ENCODE results near the gene USP31. TPM values are rescaled to one million over a fixed set of nuclear protein-coding genes. Genes with fewer than 3 reads are reported as not detected.

Gene USP31
- total RNA-seq, 4 donors from 2014 or later: 9.2 to 14.6 (median 12.4) TPM

DNA sequence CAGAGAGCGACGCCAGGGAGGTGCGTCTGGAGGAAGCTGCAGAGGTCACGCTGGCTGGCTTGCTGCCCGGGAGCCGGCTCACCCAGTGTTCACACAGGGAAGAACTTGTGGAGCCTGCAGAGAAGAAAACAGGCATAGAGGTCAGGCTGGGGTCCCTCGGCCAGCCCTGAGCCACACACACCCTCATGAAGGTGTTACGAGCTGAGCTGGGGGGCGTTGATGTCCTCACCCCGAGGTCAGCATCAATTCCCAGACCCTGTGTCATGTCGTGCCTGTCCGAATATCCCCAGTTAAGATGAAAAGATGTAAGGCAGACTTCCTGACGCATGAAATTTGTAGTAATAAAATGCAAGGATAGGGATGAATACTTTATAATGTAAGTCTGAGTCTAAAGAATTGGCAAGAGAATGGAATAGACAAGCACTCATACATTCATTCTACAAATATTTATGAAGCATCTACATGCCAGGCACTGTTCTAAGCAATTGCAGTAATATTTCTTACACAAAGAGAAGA is 77.1 kb downstream of the USP31 start:
- Histone ChIP-seq H3K4me3 (no peak overlapping the region), H3K27me3 (no peaks in the 10 kb centered on the region), H3K36me3 (peaks cover 0 to 57% (median 0%) of the 10 kb centered on the region in 3 donors), H3K27ac (peak overlapping the region in 1 of 4 donors; percentile 13), H3K4me1 (peaks cover 0 to 16% (median 2%) of the 10 kb centered on the region in 4 donors), H3K9me3 (no peaks in the 10 kb centered on the region)
- WGBS, 2 donors: 35 to 46% methylated on average over 13 of the region's 13 CpGs
- DNase-seq (ENCODE audit: low spot score in 2 of 2): peak; percentile 49 to 53
- TF ChIP-seq POLR2A (IDR thresholded peaks at IDR 0.05): no peak
- TF ChIP-seq, protein P1, sequence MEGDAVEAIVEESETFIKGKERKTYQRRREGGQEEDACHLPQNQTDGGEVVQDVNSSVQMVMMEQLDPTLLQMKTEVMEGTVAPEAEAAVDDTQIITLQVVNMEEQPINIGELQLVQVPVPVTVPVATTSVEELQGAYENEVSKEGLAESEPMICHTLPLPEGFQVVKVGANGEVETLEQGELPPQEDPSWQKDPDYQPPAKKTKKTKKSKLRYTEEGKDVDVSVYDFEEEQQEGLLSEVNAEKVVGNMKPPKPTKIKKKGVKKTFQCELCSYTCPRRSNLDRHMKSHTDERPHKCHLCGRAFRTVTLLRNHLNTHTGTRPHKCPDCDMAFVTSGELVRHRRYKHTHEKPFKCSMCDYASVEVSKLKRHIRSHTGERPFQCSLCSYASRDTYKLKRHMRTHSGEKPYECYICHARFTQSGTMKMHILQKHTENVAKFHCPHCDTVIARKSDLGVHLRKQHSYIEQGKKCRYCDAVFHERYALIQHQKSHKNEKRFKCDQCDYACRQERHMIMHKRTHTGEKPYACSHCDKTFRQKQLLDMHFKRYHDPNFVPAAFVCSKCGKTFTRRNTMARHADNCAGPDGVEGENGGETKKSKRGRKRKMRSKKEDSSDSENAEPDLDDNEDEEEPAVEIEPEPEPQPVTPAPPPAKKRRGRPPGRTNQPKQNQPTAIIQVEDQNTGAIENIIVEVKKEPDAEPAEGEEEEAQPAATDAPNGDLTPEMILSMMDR (IDR thresholded peaks at IDR 0.05): no peak
- no peak for TF ChIP-seq EP300 (IDR thresholded peaks at IDR 0.05)

GRCh38 chr16:23071196-23072083 is 77.8 kb downstream of the USP31 start:
- DNase-seq (ENCODE audit: low spot score in 2 of 2): no peak
- Histone ChIP-seq H3K27ac (peak overlapping the region in 1 of 4 donors; percentile 13), H3K36me3 (peaks cover 0 to 62% (median 0%) of the 10 kb centered on the region in 3 donors)

DNA sequence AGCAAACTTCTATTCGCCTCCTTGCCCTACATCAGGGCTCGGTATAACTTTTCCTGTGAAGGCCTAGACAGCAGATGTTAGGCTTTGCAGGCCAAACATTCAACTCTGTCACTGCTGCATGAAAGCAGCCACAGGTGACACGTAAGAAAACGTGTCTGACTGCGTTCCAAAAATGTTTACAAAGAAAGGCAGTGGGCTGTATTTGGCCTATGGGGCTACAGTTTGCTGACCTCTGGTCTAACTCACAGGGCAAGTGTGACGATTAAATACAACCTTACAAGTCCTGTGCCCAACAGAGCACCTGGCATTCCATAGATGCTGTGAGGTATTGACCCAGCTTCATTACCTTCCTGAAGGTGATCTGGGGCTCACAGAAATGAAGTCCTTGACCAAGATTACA is 79.4 kb downstream of the USP31 start:
- Histone ChIP-seq H3K4me3 (no peak overlapping the region), H3K4me1 (peaks cover 0 to 16% (median 2%) of the 10 kb centered on the region in 4 donors), H3K9me3 (no peaks in the 10 kb centered on the region), H3K27me3 (no peaks in the 10 kb centered on the region), H3K36me3 (peaks cover 0 to 62% (median 0%) of the 10 kb centered on the region in 3 donors), H3K27ac (no peak overlapping the region)
- DNase-seq (ENCODE audit: low spot score in 2 of 2): no peak
- no peak for TF ChIP-seq POLR2A (IDR thresholded peaks at IDR 0.05)
- no peak for TF ChIP-seq EP300 (IDR thresholded peaks at IDR 0.05)
- TF ChIP-seq, protein P1 (IDR thresholded peaks at IDR 0.05): no peak
- 97 to 98% methylated on average over 6 of the region's 6 CpGs for WGBS, 2 donors

More at GRCh38 chr16:23071196-23072083, 77.8 kb downstream of the USP31 start:
- Histone ChIP-seq H3K27me3 (no peaks in the 10 kb centered on the region), H3K9me3 (no peaks in the 10 kb centered on the region), H3K4me3 (peak overlapping the region in 1 of 4 donors; percentile 0), H3K4me1 (peaks cover 0 to 16% (median 2%) of the 10 kb centered on the region in 4 donors)
- TF ChIP-seq POLR2A (IDR thresholded peaks at IDR 0.05): no peak
- TF ChIP-seq EP300 (IDR thresholded peaks at IDR 0.05): no peak
- TF ChIP-seq, protein P1 (IDR thresholded peaks at IDR 0.05): no peak
- 53 to 54% methylated on average over 8 of the region's 8 CpGs for whole genome bisulfite sequencing, 2 donors

DNA sequence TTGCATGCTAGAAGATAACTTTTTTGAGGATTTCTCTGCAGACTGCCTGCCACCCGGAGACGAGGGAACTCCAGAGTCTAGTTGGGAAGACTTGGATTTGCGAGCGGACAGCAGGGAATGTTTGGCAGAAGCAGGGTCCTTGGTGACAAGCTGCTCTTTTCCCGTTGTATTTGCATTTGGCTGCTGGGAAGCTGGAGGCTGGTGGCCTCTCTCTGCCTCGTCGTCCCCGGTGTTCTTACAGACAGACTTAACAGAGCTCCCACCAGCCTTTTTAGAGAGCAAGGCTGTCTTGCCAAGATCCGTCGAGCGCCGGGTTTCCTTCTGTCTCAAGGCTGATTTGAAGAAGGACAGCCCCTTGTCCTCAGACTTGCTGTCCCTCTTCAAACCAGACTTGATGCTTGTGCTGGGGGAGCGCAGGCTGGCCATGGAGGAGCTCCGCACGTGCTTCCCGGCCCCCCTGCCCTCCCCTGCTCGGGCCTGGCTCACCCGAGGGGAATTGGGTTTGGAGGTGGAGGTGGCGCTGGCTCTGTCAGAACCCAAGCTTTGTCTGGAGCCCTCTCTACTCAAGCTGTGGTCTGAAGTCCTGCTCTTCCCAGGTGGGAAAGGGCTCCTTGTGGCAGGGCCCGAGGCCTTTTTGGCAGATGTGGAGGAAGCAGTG is 81.0 kb downstream of the USP31 start:
- H3K9me3 ChIP-seq: no peaks in the 10 kb centered on the region
- H3K36me3 ChIP-seq: peaks cover 0 to 54% (median 0%) of the 10 kb centered on the region in 3 donors
- 92 to 96% methylated on average over 16 to 20 of the region's 20 CpGs for WGBS, 2 donors
- no peak overlapping the region for H3K4me3 ChIP-seq
- TF ChIP-seq, protein P1 (IDR thresholded peaks at IDR 0.05): no peak
- TF ChIP-seq EP300 (IDR thresholded peaks at IDR 0.05) (no peak), POLR2A (IDR thresholded peaks at IDR 0.05) (no peak)
- no peak for DNase-seq (ENCODE audit: low spot score in 2 of 2)
- H3K4me1 ChIP-seq: peaks cover 0 to 28% (median 2%) of the 10 kb centered on the region in 4 donors
- no peak overlapping the region for H3K27ac ChIP-seq
- no peaks in the 10 kb centered on the region for H3K27me3 ChIP-seq

Data from tibial nerve (tissue), 4 donors.